Activated CD8-positive, alpha-beta memory T cell treated with anti-CD3 and anti-CD28 coated beads, Interleukin-2, amount 50 U/mL, for 1 hour (primary cell): Measurements from ENCODE around the gene ZFHX3.

Experiments
- DNase-seq: peaks from one replicate; pipeline ENCODE4 v3.0.0-alpha.2; 2020; ENCODE audit errors: extremely low read depth

The ZFHX3 gene

DNA sequence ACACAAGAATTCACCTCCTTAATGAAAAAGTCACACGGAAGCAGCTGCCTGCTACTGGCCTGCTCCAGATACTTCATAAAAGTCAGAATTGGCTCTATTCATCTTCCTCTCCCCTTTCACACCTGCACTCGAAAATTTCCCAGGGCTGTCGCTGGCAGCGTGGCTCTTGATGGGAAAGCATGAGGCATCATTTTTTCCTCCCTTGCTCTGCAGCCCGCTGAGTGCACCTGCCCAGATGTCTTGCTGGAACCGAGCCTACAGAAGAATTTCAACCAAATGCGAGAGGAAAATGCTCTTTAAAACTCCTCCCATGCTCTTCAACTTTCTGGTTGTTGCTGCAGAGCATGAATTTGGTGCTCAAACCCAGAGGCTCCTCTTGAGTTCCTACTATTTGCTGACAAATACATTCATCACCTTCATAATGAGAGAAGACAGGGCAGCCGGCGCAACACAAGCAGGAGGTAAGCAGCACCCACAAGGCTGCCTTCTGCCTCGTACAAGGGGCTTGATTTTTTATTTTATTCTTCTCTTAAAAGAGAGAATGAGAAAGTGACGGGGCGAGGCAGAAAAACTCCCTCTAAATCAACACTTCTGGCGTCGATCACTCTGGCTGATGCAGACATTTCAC, 146.8 kb downstream of the ZFHX3 start:
- no peak for DNase-seq

DNA sequence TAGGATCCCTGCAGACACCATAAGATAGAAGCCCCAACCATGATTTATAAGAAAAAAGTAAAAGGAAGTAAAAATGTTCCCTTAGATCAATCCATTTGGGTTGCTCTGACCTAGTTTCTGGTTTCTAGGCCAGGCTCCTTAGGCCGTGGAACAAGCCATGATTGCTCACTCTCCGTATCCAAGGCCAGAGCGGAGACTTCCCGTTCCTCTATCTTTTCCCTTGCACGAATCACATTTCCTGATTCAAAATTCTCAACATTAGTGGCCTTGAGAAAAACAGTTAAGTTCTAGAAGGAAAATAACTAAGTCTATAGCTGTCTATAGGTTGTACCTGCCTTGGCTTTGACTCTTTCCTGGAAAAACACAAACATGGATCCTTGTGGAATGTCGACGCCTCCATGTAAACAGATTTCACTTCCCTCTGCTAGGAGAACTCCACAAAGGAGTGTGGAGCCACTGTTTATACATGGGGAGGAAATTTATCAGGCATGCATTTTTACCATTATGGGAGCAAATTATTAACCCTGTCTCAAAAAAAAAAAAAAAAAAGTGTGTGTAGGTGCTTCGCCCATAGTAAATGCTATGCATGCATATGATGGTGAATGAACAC, 149.6 kb downstream of the ZFHX3 start:
- no peak for DNase-seq

DNA sequence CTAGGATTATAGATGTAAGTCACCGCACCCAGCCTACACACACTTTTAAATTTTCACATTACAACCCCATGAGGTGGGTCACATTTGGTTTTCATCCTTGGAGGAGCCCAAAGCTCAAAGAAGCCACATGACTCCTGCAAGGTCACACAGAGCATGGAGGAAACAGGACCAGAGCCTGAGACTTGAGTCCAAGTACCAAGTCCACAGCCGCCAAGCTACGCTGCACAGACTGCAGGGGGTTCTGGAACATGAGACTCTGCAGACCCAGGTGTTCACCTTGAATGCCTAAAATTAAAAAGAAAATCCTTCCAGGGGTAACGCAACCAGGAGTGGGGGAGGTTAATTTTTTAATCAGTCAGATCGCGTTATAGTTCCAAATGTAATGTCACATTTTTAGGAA, 150.2 kb downstream of the ZFHX3 start:
- DNase-seq: no peak

DNA sequence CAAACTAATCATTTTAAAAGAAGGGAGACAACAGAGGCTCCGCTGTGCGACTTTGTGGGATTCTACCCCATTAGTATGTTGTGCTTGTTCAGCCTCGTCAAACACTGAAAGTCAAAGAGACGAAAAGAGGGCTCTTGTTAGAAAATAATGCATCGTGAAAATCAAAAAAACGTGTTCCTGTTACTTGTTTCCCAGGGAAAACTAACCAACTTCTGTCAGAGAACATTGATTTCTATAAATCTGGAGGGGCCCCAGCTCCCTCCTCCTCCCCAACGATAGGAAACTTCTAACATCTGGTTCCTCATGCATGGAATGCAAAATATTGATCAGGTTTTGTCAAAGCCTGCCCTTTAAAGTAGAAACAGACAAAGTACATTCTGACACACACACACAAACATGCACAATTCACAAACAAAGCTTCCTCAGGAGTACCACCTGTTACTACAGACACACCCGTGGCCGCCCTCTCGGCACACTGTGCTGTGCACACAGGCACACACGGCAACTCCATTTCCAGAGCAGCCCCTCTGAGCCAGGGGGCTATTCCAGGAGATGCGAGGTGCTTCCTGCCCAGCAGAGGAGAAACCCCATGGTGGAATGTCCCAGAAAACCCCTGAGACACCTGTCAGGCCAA, 151.3 kb downstream of the ZFHX3 start:
- DNase-seq: no peak

DNA sequence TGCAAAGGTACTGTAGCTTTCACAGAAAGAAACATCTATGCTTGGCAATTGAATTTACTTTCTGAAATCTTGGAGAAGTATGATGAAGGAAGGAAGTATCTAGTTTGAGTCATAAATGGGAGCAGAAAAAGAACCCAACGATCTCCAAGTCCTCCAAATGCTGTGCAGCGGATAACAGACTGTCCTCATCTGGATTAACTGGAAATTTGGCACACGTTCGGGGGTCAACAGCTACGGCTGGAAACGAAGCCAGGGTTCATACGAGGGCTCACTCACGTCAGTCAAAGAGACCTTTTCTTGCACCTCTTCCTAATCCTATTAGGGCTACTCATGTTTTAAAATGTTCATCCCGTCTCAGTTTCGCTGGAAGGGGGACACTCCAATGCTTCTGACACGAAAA, 152.0 kb downstream of the ZFHX3 start:
- DNase-seq: no peak

DNA sequence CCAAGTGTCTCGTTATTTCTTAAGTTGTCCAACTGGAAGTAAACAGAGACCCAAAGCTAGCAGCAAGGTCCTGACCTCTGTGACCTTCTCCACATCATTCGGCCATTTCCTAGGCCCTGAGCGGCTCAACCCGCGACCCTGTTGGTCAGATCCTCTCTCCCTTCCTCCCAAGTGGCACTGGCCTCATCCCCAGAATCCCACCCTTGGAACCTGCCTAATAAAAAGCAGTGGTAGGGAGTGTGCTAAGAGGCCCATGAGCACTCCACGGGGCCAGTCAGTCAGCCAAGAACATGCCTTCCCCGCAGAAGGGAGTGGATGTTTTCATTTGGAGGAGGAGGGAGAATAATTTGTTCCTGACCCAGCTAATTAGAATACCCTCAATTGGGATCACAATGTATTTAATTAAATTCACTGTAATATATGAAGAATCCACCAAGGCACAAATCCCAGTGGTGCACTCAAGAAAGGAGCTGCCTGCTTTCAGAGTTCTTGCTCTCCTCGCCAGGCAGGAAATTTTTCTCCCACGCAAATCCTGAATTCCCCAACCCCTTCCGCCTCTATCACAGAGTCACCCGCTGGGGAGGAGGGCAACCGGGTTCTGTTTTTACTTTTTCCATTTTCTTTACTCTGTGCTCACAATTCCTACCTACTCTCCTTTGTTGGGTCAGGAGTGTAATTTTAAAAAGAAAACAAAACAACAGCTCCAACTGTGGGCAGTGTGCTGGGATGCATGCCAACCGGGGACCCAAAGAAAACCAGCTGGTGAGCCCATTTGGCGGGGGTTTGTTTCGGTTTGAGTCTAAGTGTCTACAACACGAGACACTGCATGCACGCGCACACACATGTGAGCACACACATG, 153.4 kb downstream of the ZFHX3 start:
- DNase-seq: no peak

DNA sequence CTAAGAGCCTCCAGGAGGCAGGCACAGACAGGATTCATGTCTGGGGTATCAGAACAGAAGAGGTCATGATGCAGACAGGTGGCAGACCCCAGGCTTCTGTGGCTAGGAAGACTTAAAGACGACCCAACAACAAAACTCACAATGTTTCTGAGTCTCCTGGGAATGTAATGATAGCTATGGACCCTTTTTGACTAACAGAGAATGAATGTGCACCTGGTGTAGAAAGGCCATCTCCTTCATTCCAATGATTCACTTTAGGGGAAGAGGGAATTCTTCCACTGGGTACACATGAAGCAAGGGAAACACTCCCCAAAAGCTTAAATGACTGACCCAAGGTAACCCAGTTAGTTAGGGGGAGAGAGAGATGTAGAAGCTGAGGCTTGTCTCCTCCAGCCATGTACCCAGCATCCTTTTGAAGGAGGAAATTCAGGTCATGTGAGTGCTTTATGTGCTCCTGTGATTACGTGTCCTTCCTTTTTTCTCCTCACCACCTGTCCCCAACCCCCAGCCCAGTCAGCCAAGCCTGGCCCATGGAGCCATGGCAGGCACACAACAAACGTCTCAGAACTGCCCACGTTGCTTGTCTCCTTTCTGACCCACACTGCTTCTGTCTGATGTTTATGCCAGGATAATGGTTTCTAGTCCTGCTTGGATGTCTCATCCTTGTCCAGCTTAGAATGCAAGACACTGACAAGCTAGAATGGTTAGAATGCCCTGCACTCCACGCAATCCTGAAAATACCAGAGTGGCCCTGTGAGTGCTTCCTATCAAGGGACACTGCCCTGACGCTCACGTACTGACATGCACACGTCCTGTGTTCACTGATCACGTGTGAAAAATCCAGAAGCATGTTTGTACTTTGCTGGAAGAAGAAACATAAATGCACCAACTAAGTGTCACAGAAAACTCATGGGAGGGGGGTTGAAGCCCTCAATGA, 156.4 kb downstream of the ZFHX3 start:
- DNase-seq: no peak

DNA sequence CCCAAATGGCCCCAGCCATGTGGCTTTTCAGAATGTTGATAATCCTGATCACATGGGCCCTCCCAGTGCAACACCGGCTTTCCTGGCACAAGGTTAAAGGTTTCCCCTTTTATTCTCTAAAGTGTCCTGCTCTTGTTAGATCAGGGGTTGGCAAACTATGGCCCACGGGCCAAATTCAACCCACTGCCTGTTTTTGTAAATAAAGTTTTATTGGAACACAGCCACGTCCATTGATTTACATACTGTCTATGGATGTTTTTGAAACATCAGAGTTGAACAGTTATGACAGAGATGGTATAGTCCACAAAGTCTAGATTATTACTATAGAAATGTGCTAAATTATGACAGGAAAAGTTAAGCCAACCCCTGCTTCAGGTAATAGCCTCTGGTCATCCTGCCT, 157.3 kb downstream of the ZFHX3 start:
- no peak for DNase-seq

DNA sequence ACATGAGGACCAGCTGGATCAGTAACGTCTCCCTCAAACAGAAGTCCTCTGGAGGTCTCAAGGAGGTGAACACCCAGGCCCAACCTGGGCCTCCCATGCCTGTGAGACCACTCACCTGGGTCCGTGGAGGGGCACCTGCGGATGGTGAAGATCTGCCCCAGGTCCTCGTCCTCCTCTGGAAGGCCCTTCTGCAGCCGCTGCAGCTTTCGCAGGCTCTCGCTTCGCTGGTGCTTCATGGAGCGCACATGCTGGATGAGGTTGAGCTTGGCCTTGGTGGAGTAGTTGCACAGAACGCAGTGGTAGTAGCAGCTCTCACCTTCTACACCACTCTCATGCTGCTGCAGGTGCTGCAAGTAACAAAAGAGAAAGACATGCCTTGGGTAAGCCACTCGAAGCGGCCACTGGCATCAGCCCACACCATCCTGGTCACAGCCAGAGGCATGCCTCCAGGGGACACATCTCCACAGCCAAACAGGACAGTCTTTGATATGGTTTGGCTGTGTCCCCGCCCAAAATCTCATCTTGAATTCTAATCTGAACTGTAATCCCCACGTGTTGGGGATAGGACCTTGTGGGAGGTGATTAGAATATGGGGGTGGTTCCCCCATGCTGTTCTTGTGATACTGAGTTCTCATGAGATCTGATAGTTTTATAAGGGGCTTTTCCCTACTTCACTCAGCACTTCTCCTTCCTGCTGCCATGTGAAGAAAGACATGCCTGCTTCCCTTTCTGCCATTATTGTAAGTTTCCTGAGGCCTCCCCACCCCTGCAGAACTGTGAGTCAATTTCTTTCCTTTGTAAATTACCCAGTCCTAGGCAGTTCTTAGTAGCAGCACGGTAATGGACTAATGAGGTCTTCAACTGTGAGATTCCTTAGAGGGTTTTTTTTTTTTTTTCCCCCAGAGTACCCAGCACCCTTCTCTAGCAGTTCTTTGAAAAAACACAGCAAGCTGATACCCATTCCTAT, 158.0 kb downstream of the ZFHX3 start:
- DNase-seq: no peak

DNA sequence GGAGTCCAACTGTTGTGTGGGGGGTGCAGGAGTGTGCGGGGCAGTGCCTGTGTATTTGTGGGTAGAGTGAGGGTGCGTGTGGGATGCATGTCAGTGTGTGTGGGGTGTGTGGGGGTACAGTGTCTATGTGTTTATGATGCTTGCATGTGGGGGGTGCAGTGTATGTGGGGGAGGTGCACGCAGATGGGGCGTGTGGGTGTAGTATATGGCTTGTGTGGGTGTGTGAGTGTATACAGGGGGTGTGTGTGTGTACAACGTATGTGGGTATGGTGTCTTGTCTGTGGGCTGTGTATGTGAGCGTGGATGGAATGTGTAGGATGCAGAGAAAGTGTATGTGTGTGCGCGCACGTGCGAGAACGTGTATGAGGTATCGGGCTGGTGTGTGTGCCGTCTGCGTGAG, 160.4 kb downstream of the ZFHX3 start:
- DNase-seq: no peak

DNA sequence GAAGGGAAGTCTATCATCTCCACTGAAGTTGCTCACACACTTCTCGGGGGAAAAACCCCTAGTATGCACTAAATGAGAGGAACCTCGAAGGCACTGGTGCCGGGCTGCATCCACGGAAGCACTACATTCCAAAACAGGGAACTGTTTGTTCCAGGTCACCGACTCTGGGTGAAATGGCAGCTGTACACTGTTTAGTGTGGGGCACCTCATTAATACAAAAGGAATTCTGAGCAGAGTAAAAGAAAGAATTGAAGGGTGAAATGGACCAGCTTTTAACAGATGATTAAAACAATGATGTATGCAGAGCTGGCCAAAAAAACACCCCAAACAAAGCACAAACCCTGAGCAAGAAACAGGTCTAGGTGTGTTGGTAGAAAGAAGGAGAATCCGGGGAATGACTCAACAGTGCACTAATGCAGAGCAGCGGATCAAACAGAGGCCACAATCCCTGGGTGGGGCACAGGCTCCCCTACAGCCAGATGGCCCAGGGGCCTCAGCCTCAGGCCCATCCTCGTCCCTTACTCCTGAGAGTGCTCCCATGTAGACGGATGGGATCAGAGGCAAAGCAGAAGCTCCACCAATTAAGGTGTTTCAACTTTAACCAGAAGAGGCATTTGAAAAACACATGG, 161.5 kb downstream of the ZFHX3 start:
- DNase-seq: no peak

DNA sequence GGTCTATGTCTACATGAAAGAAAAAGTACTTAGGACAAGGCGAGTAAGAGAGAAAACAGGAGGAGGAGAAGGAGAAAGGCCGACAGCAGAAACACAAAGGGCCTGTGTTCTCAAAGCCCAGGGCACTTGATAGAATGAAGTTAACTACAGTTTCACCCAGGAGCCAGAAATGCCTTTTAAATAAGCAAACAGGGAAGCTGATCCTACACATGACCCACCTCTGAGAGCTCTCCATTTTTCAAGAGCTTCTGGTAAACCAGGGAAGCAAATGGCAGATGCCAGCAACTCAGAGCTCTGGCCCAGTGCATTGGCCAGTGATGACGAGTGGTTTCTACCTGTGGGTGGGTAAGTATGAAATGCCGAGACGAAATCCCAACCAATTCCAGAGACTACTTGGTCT, 163.4 kb downstream of the ZFHX3 start:
- no peak for DNase-seq

DNA sequence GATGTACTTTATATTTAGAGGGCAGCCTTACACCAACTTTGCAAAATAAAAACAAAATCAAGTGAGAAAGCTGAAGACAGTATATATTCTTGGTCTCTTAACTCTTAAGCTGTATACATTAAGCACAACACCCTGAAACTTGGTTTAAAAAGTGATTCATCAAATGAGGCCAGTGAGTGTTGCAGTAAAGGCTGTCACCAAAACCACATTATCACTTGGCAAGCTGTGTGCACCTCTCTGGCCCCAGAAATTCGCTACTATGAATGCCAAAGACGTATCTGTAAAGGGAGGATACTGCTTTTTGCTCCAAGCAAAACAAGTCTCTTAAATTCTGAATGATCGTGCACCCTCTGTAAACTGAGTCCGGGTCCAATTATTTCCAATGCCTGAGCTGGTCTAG, 163.9 kb downstream of the ZFHX3 start:
- DNase-seq: no peak

DNA sequence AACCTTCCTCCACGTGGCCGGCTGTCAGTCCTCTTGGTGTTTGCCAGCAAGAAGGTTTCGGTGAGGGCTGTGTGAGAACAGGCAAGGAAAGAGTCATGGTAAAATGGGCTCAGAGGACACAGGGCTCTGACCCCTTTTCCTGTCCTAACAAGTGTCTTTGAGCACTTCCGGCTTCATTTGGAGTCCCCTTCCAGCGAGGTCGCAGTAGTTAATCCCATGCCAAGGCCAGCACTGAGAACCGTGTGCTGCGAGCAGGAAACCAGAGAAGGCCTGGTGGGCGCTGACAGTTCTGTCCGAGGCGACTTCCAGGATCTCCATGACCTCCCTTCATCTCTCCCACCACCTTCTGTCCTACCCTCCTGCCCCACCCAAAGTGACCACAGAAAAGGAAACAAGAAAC, 168.1 kb downstream of the ZFHX3 start:
- no peak for DNase-seq

DNA sequence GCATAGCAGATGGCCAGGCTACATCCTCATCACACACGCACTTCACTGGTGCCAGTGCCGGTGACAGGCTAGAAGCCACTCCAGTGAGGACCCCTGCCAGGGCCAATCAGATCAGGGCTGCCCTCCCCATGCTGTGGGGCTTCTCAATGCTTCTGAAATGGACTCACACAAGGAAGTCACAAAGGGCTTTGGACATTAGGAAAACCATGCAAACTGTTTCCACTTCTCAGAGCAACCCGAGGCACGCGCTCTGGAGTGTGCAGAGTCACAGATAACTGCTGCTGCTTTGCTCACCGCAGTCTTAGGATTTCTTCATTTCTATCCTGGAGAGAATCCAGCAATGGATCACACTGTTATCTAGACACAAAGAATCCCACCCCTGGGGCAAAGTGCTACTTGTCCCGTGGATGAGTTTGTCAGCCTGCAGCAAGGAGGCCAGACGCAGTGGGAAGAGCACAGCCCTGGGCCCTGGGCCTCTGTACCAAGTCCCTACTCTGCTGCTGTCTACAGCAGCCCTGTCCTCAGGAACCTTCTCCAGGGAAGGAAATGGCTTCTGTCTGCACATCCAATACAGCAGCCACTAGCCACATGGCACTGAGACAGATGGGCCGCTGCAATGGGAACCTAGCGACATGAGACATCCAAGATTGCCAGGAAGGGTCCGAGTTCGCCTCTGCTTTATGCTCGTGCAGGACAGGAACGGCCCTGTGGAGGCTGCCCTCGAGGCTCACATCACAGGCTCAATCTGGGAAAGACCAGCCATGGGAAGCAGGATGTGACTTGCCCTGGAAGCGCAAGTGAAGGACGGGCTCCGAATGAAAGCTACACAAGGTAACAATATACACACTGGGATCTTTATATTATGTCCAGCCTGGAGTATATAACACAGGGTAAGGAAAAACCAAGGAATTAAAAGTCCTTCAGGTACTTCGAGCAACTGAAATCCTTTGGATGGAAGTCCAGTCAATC, 169.3 kb downstream of the ZFHX3 start:
- DNase-seq: no peak

DNA sequence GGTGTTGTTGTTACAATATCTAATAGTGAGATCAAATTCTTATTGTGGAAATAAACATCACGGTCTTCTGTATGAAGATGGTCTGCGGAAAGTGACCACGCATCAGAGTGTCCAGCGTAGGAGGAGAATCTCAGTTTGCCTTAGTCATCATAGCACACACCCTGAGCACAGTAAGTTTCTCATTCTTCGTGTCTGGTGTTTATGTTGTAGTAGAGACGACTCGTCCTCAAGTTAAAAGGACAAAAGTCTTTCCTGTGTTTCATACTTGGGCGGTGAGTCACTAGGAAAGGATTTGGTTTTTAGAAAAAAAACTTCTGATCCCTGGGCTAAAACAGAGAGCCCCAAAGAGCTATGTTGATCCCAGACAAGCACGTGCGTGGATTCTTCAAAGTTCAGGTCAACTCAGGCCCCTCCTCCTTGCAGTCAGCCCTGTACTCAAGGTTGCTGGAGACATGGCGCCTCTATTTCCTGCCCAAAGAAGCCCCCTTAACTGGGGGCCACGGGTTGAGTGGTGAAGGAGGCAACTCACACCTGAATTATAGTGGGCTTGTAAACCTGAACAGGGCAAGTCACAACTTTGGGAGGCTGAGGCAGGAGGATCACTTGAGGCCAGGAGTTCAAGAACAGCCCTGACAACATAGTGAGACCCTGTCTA, 170.4 kb downstream of the ZFHX3 start:
- no peak for DNase-seq

DNA sequence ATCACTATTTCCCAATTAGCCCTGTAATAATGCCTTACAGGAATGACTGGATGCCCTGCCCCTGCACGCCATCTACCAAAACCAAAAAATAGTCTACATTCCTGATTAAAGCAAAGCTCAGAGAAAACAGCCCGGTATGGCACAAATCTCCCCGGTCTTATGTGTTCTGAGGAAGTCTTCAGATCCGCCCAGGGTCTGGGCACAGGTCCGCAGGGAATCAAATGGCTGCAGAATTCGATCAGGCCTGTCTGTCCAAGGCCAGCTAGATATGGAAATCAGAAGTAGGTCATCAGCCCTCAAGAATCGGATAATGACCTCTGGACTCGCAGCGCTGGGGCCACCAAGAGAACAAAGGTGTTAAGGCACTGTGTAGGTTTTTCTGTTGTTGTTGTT, 171.0 kb downstream of the ZFHX3 start:
- DNase-seq: no peak

DNA sequence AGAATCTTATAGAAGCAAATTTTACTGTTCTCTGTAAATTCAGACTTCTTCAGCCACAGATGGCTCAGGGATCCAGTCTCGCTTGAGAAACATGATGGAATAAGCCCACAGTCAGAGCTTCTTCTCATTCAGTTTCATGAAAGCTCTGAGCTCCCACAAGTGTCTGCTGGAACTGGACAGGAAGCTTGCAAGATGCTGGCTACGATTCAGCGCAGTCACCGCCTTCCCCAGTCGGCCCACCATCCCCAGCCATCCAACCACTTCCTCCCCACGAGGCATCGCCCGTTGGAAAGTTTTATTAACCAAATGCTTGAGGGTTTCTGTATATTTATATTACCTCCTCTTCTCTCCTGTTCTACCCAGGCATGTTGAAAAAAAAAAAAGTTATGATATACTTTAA, 171.7 kb downstream of the ZFHX3 start:
- DNase-seq: no peak
